HepG2 (cell line): ENCODE results near the gene TMEM129. TPM values are rescaled to one million over a fixed set of nuclear protein-coding genes. Genes with fewer than 3 reads are reported as not detected.

ENCODE experiments used
- AHDC1 ChIP-seq: sonication (generic); formaldehyde crosslinking; IDR thresholded peaks from 2 replicates; pipeline ENCODE4 v1.5.1; 2020; ENCODE audit warnings: mild to moderate bottlenecking, missing genetic modification reagents, borderline replicate concordance
- HHEX ChIP-seq: IDR thresholded peaks from 2 replicates; pipeline ENCODE4 v1.6.1; 2016; ENCODE audit warnings: control low read depth
- MAFF ChIP-seq: IDR thresholded peaks from 2 replicates; pipeline ENCODE4 v1.6.1; 2011; ENCODE audit warnings: low read depth, low read length, improper control_type of control experiment
- MXD1 ChIP-seq: sonication (generic); formaldehyde crosslinking; IDR thresholded peaks from 2 replicates; pipeline ENCODE4 v1.4.0; 2020; ENCODE audit warnings: mild to moderate bottlenecking, missing genetic modification reagents
- NCOA1 ChIP-seq: sonication (generic); formaldehyde crosslinking; IDR thresholded peaks from 2 replicates; pipeline ENCODE4 v1.9.0; 2021; ENCODE audit warnings: missing genetic modification reagents
- ZBTB38 ChIP-seq: sonication (generic); formaldehyde crosslinking; IDR thresholded peaks from 2 replicates; pipeline ENCODE4 v1.5.1; 2020; ENCODE audit warnings: mild to moderate bottlenecking, missing genetic modification reagents
- ZFAT ChIP-seq: sonication (generic); formaldehyde crosslinking; conservative IDR thresholded peaks from 2 replicates; pipeline ENCODE4 v1.8.1; 2023; ENCODE audit warnings: missing genetic modification reagents, inconsistent platforms
- ZFP36L2 ChIP-seq: sonication (generic); formaldehyde crosslinking; IDR thresholded peaks from 2 replicates; pipeline ENCODE4 v1.4.0; 2020; ENCODE audit warnings: missing genetic modification reagents
- ZNF709 ChIP-seq: sonication (generic); formaldehyde crosslinking; IDR thresholded peaks from 2 replicates; pipeline ENCODE4 v1.5.0; 2020; ENCODE audit warnings: mild to moderate bottlenecking, missing genetic modification reagents
- ZNF720 ChIP-seq: sonication (generic); formaldehyde crosslinking; IDR thresholded peaks from 2 replicates; pipeline ENCODE4 v1.4.0; 2020; ENCODE audit warnings: missing genetic modification reagents
- ZNF816 ChIP-seq: sonication (generic); formaldehyde crosslinking; IDR thresholded peaks from 2 replicates; pipeline ENCODE4 v1.8.0; 2022; ENCODE audit warnings: missing genetic modification reagents, mild to moderate bottlenecking, borderline replicate concordance
- ZNF891 ChIP-seq: sonication (generic); formaldehyde crosslinking; IDR thresholded peaks from 2 replicates; pipeline ENCODE4 v1.5.0; 2020; ENCODE audit warnings: mild to moderate bottlenecking, missing genetic modification reagents
- polyA plus RNA-seq, 8 experiments: library from polyadenylated mRNA; depleted of rRNA in 3 of 8; stranded (reverse) in 7 of 8; unstranded in 1 of 8; fragments of >200 nt; fragmentation: Illumina TruSeq in 4 of 8; extraction: Trizol in 4 of 8; gene quantifications; 2 replicates each; pipeline versions ENCODE4 v1.2.1 to v1.2.3, GENCODE V29; 2011 to 2016; ENCODE audit warnings: low read depth in 4 of 8, missing spikeins in 1 of 8, mixed read lengths in 1 of 8; ENCODE audit not compliant: insufficient read depth in 1 of 8
- total RNA-seq, 5 experiments: library from RNA; depleted of rRNA; stranded (reverse); fragments of >200 nt; fragmentation: Illumina TruSeq; extraction: Trizol; gene quantifications; 2 replicates each; pipeline ENCODE4 v1.2.3, GENCODE V29; 2016; ENCODE audit warnings: low read depth in 1 of 5
- TF ChIP-seq, protein P1 (sequence below): sonication (generic); formaldehyde crosslinking; IDR thresholded peaks from 2 replicates; pipeline ENCODE4 v1.5.0; 2020; ENCODE audit warnings: mild to moderate bottlenecking, missing genetic modification reagents
- TF ChIP-seq, protein P2 (sequence below): IDR thresholded peaks from 2 replicates; pipeline ENCODE4 v1.6.1; 2016; ENCODE audit warnings: missing genetic modification reagents, missing compliant biosample characterization
- TF ChIP-seq, protein P3 (sequence below): sonication (generic); formaldehyde crosslinking; conservative IDR thresholded peaks from 2 replicates; pipeline ENCODE4 v1.4.0; 2020; ENCODE audit warnings: mild to moderate bottlenecking, missing genetic modification reagents, moderate library complexity

The TMEM129 gene
- total and polyA plus RNA-seq, 2 of the 13 experiments (the other 11 are each of a cell fraction or from before 2014, with no cell fraction given), result 19.0 to 25.8 TPM

DNA sequence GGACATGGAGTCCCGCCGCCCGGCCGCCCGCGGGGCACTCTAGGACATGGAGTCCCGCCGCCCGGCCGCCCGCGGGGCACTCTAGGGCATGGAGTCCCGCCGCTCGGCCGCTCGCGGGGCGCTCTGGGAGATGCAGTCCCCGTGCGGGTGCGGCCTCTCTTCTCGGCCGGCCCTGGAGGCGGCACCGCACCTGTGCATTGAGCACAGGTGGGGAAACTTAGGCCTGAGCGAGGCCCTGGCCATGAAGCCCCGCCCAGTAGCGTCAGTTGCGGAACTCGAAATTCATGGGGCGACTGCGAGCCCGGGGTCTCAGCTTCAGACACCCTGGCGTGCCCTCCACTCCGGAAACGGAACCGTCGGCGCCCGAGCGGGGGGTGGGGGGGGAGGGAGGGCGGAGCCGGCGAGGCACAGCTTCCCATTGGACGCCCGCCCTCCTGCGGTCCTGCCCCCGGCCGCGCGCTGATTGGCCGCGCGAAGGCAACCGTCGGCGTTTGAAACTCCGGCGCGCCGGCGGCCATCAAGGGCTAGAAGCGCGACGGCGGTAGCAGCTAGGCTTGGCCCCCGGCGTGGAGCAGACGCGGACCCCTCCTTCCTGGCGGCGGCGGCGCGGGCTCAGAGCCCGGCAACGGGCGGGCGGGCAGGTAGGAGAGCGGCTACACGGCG is at the start of gene TMEM129, which contains the start of gene TACC3 (continued):
- TF ChIP-seq ZNF709 (CRISPR knock-in tag), result 0 out of 2 replicates have a peak, but pooled peaks have one; percentile 63
- TF ChIP-seq ZBTB38 (CRISPR knock-in tag), result 0 out of 2 replicates have a peak, but pooled peaks have one; percentile 3
- TF ChIP-seq, protein P1, sequence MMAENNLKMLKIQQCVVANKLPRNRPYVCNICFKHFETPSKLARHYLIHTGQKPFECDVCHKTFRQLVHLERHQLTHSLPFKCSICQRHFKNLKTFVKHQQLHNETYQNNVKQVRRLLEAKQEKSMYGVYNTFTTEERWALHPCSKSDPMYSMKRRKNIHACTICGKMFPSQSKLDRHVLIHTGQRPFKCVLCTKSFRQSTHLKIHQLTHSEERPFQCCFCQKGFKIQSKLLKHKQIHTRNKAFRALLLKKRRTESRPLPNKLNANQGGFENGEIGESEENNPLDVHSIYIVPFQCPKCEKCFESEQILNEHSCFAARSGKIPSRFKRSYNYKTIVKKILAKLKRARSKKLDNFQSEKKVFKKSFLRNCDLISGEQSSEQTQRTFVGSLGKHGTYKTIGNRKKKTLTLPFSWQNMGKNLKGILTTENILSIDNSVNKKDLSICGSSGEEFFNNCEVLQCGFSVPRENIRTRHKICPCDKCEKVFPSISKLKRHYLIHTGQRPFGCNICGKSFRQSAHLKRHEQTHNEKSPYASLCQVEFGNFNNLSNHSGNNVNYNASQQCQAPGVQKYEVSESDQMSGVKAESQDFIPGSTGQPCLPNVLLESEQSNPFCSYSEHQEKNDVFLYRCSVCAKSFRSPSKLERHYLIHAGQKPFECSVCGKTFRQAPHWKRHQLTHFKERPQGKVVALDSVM, result no peak
- no peak for TF ChIP-seq NCOA1 (CRISPR knock-in tag)
- TF ChIP-seq ZNF816 (CRISPR knock-in tag), result no peak
- no peak for TF ChIP-seq ZNF720 (CRISPR knock-in tag)
- TF ChIP-seq ZNF891 (CRISPR knock-in tag), result no peak
- no peak for TF ChIP-seq MAFF
- TF ChIP-seq, protein P2, sequence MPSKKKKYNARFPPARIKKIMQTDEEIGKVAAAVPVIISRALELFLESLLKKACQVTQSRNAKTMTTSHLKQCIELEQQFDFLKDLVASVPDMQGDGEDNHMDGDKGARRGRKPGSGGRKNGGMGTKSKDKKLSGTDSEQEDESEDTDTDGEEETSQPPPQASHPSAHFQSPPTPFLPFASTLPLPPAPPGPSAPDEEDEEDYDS, result 0 out of 2 replicates have a peak, but pooled peaks have one; percentile 31
- TF ChIP-seq HHEX, result no peak
- TF ChIP-seq MXD1 (CRISPR knock-in tag), result 0 out of 2 replicates have a peak, but pooled peaks have one; percentile 10
- no peak for TF ChIP-seq AHDC1
- TF ChIP-seq, protein P3, sequence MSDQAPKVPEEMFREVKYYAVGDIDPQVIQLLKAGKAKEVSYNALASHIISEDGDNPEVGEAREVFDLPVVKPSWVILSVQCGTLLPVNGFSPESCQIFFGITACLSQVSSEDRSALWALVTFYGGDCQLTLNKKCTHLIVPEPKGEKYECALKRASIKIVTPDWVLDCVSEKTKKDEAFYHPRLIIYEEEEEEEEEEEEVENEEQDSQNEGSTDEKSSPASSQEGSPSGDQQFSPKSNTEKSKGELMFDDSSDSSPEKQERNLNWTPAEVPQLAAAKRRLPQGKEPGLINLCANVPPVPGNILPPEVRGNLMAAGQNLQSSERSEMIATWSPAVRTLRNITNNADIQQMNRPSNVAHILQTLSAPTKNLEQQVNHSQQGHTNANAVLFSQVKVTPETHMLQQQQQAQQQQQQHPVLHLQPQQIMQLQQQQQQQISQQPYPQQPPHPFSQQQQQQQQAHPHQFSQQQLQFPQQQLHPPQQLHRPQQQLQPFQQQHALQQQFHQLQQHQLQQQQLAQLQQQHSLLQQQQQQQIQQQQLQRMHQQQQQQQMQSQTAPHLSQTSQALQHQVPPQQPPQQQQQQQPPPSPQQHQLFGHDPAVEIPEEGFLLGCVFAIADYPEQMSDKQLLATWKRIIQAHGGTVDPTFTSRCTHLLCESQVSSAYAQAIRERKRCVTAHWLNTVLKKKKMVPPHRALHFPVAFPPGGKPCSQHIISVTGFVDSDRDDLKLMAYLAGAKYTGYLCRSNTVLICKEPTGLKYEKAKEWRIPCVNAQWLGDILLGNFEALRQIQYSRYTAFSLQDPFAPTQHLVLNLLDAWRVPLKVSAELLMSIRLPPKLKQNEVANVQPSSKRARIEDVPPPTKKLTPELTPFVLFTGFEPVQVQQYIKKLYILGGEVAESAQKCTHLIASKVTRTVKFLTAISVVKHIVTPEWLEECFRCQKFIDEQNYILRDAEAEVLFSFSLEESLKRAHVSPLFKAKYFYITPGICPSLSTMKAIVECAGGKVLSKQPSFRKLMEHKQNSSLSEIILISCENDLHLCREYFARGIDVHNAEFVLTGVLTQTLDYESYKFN (CRISPR knock-in tag), result no peak
- TF ChIP-seq ZFP36L2, result no peak
- TF ChIP-seq ZFAT, result no peak
